Lower leg skin (tissue), 3 donors: Measurements from ENCODE around the gene DEPDC7.

Experiments used
- CTCF ChIP-seq, 3 donors: fragments of 450-650 bp; IDR thresholded peaks; one replicate each; pipeline ENCODE4 v1.5.1; 2016; ENCODE audit warnings: antibody characterized with exemption in 3 of 3, mild to moderate bottlenecking in 3 of 3, moderate library complexity in 2 of 3
- POLR2A ChIP-seq, 2 donors: fragments of 450-650 bp; IDR thresholded peaks; one replicate each; pipeline ENCODE4 v1.6.1; 2016 to 2017; ENCODE audit warnings: antibody characterized with exemption in 2 of 2, mild to moderate bottlenecking in 1 of 2, moderate library complexity in 1 of 2

GRCh38 chr11:32991427-32991826, 24.3 kb upstream of the DEPDC7 start:
- no peak for TF ChIP-seq CTCF (IDR thresholded peaks at IDR 0.05)
- TF ChIP-seq POLR2A (IDR thresholded peaks at IDR 0.05) = no peak
